GM12874 (cell line): ENCODE results near the gene FIZ1.

ENCODE experiments used
- TF ChIP-seq, protein P1 (sequence below): IDR thresholded peaks from 2 replicates; pipeline ENCODE4 v1.5.1; 2011; ENCODE audit warnings: low read depth, mild to moderate bottlenecking, control low read depth, low read length, moderate library complexity; ENCODE audit not compliant: insufficient read depth

Gene FIZ1

DNA sequence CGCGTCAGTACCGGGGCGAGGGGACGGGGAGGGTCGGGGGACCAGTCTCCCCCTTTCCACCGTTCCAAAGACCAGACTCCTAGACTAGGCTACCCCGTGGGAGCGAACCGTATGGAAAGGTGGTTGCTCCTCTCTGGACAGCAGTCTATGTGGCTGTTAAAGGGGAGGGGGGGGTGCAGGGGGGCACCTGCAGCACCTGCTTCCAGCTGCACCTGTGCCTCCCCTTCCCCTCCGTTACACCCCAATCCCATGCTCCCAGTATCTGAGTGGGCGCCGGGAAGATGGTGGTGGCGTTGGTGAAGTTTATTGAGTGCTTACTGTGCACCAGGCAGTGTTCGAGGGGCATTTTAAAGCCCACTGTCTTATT is 1.3 kb upstream of the FIZ1 start:
- TF ChIP-seq, protein P1, sequence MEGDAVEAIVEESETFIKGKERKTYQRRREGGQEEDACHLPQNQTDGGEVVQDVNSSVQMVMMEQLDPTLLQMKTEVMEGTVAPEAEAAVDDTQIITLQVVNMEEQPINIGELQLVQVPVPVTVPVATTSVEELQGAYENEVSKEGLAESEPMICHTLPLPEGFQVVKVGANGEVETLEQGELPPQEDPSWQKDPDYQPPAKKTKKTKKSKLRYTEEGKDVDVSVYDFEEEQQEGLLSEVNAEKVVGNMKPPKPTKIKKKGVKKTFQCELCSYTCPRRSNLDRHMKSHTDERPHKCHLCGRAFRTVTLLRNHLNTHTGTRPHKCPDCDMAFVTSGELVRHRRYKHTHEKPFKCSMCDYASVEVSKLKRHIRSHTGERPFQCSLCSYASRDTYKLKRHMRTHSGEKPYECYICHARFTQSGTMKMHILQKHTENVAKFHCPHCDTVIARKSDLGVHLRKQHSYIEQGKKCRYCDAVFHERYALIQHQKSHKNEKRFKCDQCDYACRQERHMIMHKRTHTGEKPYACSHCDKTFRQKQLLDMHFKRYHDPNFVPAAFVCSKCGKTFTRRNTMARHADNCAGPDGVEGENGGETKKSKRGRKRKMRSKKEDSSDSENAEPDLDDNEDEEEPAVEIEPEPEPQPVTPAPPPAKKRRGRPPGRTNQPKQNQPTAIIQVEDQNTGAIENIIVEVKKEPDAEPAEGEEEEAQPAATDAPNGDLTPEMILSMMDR = no peak

DNA sequence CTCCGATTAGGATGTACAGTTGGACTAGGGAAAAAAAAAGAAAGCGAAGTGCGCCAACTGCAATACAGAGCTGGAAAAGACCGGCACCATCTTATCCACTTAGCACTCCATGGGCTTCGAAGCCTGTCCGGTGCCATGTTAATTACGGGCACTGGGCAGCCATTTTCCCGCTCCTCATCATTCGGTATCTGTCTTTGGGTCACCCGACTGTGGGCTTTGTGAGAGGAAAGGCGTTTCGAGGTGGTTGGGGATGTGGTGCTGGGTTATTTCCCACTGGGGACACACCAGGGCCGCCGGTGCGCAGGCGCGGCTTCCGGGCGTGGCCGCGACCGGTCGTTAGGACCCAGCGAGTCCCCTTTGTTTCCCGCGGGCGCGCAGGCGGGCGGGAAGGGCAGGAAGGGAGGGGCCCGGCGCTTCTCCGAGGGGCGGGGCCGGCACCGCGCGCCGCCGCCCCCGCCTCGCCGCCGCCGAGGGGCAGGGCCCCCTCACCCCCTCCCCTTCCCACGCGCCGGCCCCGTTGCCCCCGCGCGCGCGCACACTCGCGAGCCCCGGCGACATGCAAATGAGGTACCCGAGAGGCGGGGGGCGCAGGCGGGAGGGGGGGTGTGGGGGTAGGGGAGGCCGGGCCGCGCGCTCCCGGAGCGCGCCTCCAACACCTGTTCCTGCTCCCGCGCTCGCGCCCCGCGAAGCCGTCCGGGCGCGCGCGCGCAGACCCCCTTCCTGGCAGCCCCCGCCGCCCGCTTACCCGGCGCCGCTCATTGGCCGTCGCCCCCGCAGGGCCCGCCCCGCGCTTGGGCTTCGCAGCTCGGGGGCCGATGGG is 735 bp upstream of the FIZ1 start, which contains the start of gene ZNF524:
Gene ZNF524, plus strand, starts transcription at position 447 of the 820 bp plus-strand sequence. CDS start 1,825 bp downstream, outside the sequence.
- TF ChIP-seq, protein P1 = no peak

DNA sequence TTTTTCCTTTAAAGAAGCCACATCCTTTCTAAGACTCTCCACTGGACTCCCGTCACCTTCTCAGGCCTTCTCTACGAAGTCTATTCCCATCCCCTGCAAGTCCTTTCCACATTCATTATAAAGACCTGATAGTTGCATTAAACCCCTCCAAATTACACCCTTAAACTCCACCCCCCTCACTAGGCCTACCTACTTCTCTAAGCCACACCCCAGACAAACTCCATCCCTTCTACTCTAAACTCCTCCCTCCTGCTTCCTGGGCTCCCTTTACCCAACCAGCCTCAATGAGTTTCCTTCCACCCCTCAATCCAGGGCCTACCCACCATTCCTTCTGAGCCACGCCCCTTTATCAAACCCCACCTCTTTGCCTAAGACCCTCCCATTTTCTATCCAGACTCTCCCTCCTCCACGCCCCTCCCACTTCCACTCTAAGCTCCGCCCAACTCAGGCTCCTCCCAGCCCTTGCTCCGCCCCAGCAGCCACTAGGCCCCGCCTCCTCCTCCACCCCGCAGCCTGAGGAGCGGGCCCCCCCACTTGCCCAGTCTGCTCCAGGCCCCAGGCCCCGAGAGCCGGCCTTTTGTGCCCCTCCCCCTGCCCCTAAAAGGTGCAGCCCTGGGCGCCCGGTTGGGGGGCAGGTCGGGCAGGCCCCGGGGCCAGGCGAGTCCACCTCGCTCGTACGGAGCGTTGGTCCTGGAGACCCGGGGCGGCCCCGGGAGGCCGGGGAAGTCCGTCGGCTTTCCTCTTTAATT is 424 bp downstream of the FIZ1 start:
- TF ChIP-seq, protein P1 = no peak

DNA sequence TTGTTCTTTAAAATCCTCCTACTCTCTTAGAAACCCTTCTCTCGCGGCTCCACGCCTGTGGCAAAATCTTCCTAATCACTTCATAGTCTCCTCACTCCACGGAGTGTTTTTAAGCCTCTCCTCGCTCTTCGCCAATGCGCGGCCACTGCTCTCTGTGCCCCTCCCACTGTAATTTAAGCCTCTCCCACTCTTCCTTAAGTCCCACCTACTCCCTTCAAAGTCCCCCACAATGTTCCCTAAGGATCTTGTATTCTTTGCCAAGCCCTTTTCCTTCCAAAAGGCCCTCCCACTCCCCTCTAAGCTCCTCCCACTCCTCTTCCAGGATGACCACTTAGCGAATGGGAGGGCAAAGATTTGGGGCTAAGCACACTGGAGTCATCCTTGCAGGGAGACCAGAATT is 1.3 kb downstream of the FIZ1 start:
- TF ChIP-seq, protein P1 = no peak

DNA sequence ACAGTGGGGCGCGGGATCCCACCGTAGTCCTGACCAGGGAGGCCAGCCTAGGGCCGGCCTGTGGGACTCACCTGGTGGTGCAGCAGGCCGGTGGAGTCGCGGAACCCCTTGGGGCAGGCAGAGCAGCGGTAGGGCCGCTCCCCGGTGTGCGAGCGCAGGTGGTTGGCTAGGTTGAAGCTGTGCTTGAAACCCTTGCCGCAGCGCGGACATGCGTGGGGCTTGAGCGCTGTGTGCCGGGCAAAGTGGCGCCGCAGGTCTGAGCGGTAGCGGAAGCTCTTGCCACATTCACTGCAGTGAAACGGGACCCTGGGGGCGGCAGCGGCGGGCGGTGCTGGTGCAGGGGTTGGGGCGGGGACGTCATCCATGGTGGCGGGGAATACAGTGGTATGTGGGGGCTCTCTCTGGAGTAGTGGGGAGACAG is 1.8 kb downstream of the FIZ1 start:
- TF ChIP-seq, protein P1 = no peak

DNA sequence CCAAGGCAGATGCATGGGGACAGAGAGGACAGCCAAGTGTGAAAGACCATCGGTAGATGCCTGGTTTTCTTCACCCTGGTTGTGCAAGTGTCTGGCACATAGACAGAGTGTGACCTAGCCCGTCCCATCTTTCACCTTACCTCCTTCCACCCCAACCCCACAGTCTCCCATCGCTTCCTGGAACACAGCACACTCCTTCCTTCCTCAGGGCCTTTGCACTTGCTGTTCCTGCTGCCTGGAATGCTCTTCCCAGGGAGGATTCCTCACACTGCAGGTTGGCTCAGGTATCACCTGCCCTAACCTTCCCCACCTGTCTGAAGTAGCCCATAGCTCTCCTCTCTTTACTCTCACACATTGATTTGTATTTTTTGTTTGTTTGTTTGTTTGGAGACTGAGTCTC is 3.0 kb downstream of the FIZ1 start:
- TF ChIP-seq, protein P1 = no peak

DNA sequence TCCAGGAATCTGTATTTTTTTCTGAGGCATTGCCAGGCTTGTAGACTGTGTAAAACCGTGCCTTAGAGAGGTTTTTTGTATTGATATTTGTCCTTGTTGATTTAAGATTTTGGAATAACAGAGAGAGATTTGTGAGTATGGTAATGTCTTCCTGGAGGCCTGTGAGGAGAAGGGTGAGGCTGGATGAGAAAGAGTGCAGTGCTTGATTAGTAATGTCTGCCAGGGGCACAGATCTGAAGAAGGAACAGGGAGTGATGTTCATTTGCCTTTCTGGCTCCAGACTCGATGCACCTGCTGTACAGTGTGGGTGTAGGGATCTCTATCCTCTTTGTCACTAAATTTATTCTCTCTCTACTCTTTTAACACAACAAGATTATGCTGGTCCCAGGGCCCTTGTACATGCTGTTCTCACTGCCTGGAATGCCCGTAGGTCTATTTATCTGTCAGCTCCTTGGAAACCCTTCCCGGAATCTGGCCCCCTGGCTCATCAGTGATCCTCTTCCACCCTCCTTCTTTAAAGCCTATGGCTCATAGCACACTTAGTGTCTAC is 4.2 kb downstream of the FIZ1 start:
- TF ChIP-seq, protein P1 = no peak
